Bronchial epithelial cell (primary cell): ENCODE data around the gene SNAP29. TPM values are rescaled to one million over a fixed set of nuclear protein-coding genes. Genes with fewer than 3 reads are reported as not detected.
"Not testable (repeated sequence)": the region's sequence is repeated elsewhere in the genome, so short reads cannot be mapped to it uniquely, and the experiment has no call there.

ENCODE experiments used
- DNase-seq: peaks from one replicate; pipeline ENCODE4 v3.0.0-alpha.2; 2010; ENCODE audit warnings: low read depth
- FAIRE-seq: peaks from 2 replicates; lab custom pipeline; 2011; peaks lifted over from hg19 to GRCh38; lab: Jason Lieb, UNC
- H3K27me3 ChIP-seq: 2 replicates; pipeline ENCODE4 v1.5.1; 2011; ENCODE audit warnings: low read length; ENCODE audit not compliant: control insufficient read depth, insufficient read depth
- H3K36me3 ChIP-seq: 2 replicates; pipeline ENCODE4 v1.5.1; 2011; ENCODE audit warnings: low read length; ENCODE audit not compliant: control insufficient read depth, insufficient read depth
- H3K4me3 ChIP-seq: 2 replicates; pipeline ENCODE4 v1.5.1; 2011; ENCODE audit warnings: mild to moderate bottlenecking, low read depth, low read length, control low read depth
- total RNA-seq: library from RNA; depleted of rRNA; stranded (reverse); fragments of >200 nt; gene quantifications from 2 replicates; pipeline ENCODE4 v1.2.1, GENCODE V29; 2014
- TF ChIP-seq, protein P1 (sequence below): IDR thresholded peaks from 2 replicates; pipeline ENCODE4 v1.5.1; 2011; ENCODE audit warnings: mild to moderate bottlenecking, moderate library complexity, low read length, control low read depth, inconsistent platforms; ENCODE audit not compliant: insufficient read depth, severe bottlenecking

Gene SNAP29
- total RNA-seq, 1 donor from 2014 or later: 3.7 TPM

DNA sequence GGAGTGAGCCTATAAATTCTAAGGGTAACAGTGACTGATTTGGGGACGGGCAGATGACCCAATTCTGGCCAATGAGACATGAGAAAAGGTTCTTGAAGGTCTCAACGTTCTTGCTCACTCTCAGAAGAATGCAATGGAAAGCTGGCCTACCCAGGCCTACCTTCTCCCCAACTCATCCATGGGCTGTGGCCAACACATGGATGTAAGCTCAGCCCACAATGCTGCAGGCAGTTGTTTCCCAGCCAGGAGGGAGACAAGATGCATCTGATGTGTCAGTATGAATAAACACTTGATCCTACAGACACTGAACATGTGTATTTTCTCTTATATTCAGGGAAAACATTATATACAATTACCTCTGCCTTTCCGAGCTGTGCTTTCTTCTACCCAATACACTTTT lies 24.6 kb upstream of the SNAP29 start:
- H3K36me3 ChIP-seq: peaks cover 6% of the 10 kb centered on the region
- DNase-seq (no peak), FAIRE-seq (no peak)
- H3K4me3 ChIP-seq: no peak overlapping the region
- H3K27me3 ChIP-seq: no peaks in the 10 kb centered on the region
- TF ChIP-seq, protein P1, sequence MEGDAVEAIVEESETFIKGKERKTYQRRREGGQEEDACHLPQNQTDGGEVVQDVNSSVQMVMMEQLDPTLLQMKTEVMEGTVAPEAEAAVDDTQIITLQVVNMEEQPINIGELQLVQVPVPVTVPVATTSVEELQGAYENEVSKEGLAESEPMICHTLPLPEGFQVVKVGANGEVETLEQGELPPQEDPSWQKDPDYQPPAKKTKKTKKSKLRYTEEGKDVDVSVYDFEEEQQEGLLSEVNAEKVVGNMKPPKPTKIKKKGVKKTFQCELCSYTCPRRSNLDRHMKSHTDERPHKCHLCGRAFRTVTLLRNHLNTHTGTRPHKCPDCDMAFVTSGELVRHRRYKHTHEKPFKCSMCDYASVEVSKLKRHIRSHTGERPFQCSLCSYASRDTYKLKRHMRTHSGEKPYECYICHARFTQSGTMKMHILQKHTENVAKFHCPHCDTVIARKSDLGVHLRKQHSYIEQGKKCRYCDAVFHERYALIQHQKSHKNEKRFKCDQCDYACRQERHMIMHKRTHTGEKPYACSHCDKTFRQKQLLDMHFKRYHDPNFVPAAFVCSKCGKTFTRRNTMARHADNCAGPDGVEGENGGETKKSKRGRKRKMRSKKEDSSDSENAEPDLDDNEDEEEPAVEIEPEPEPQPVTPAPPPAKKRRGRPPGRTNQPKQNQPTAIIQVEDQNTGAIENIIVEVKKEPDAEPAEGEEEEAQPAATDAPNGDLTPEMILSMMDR: no peak

DNA sequence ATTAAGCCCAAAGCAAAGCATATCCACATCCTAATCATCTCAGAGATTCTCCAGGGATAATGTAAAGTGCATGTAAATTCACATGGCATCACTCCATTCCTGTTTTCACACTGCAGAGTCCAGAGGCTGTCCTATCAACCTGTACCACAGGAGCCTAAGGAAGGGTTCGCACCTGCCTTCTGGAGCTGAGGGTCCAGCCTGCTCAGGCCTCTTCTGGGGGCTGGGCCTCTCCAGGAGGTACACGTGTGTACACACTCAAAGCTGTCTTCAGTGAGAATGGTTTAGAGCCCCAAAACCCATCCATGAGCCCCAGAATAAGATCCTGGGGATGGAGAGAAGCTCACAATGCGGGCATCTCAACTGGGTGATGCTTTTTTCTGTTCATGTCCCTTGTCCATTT lies 24.1 kb upstream of the SNAP29 start:
- FAIRE-seq: no peak
- no peak for DNase-seq
- TF ChIP-seq, protein P1: no peak
- H3K27me3 ChIP-seq: no peaks in the 10 kb centered on the region
- H3K36me3 ChIP-seq: peaks cover 6% of the 10 kb centered on the region
- H3K4me3 ChIP-seq: no peak overlapping the region

DNA sequence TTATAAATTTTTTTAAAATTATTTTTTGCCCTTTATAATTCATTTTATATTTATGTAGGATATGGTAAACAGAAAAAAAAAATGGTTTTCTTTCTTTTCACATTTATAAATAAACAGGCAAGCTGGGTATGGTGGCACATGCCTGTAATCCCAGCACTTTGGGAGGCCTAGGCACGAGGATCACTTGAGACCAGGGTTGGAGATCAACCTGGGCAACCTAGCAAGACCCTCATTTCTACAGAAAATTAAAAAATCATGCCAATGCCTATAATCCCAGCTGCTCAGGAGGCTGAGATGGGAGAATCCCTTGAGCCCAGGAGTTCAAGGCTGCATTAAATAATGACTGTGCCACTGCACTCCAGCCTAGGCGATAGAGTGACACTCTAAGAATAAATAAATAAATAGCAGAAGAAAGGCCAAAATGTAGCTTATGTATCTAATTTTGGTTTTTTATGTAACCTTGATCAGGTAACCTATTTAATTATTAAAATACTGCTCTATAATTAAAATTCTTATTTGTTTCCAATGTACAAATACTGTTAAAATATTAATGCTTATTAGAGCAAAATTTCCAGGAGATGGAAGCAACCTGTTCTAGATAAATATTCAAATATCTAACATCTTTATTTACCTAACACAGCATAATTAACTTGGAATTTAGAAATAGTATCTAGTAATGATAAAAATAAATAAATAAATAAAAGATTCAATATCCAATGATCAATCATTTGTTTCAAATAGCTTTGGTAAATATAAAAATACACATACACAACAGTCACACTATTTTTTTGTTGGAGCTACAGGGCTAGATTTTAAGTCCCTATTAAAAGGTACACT lies 21.6 kb upstream of the SNAP29 start:
- TF ChIP-seq, protein P1: no peak
- DNase-seq (no peak), FAIRE-seq (no peak)
- no peaks in the 10 kb centered on the region for H3K27me3 ChIP-seq
- no peak overlapping the region for H3K4me3 ChIP-seq
- H3K36me3 ChIP-seq: peaks cover 8% of the 10 kb centered on the region

DNA sequence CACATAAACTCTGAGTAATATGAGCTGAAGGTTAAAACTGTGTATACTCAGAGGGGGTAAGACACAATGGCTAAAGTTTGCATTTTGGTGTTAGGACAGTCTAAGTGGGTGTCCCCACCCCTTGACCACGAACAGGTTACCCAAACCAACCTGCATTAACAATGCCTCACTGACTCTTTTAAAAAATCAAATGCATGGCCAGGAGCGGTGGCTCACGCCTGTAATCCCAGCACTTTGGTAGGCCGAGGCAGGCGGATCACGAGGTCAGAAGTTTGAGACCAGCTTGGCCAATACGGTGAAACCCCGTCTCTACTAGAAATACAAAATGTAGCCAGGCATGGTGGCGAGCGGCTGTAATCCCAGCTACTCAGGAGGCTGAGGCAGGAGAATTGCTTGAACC lies 19.5 kb upstream of the SNAP29 start:
- not testable (repeated sequence) for DNase-seq, H3K4me3 ChIP-seq, H3K36me3 ChIP-seq, H3K27me3 ChIP-seq, FAIRE-seq

DNA sequence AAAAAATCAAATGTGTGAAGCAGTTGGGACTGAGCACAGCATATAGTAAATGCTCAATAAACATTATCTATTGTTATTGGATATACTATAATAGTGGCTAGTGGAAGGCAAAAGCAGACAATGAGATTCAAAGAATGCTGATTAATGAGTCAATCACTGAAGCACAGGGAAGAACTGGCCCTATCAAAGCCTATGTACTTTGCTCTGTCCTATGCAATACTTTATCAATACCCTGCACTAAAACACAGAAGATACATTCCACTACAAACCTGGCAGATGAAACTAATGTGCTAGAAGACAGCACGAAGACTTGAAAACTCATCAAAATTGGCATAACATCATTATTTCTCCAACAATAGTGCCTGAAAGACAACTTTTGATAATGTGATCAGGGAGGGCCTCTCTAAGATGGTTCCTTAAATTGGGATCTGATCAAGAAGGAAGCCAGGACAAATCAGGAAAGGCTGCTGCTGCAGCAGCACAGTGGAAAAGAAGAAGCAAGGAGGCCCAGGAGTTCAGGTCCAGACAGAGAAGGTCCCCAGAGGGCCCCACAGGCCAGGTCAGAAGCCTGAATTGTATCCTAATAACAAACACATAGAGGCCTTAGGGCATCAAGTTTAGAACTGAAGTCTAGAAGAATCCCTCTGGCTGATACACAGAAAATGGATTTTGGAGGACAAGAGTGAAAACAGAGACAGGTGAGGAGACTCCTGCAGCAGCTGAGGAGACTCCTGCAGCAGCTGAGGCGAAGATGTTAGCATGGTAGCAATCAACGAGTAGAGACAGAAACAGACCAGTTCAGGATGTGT lies 18.8 kb upstream of the SNAP29 start:
- no peaks in the 10 kb centered on the region for H3K27me3 ChIP-seq
- DNase-seq (no peak), FAIRE-seq (no peak)
- TF ChIP-seq, protein P1: no peak
- H3K36me3 ChIP-seq: peaks cover 1% of the 10 kb centered on the region
- H3K4me3 ChIP-seq: no peak overlapping the region
